Measurements from ENCODE around the gene ZMYND10.
A peak's percentile ranks its signal among the peaks of the same experiment; 100 is the strongest.

ZMYND10 gene

DNA sequence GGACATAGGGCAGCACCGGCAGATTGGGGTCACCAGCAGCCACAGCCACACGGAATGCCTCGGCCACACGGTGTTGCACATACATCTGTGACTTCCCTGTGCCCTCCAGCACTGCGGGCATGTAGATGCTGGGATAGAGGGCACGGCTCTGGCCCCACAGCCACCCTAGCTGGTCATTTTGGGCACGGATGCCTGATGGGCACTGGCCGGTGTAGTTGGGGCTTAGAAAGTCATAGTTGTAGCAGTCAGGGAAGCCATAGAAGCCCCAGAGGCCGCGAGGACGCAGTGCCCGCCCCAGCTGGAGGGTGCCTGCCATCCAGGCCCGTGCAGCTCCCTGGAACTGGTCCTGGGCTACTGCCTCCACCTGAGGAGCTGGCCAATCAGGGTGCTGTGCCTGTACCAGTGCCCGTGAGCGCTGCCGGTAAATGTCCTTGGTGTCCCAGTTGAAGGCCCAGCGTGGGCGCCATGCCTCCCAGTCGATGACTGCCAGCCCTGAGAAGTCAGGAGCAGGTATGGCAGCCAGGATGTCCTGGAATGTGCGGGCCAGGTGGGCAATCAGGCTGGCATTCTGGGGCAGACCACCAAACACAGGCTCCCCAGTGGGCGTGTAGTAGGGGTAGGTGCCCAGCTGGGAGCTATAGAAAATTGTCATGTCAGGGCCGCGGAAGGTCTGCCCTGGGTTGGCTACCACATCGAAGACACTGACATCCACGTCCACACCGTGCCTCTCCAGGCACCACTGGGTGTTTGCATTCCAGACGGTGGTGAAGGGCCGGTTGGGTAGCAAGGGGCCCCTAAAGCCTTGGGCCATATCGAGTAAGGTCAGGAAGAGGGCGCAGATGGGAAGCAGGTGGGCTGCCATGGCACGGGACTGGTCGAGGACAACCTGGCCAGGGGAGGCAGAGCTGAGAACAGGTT lies 43.2 kb downstream of the ZMYND10 start:
- no peak for DNase-seq (ENCODE audit: low spot score)

DNA sequence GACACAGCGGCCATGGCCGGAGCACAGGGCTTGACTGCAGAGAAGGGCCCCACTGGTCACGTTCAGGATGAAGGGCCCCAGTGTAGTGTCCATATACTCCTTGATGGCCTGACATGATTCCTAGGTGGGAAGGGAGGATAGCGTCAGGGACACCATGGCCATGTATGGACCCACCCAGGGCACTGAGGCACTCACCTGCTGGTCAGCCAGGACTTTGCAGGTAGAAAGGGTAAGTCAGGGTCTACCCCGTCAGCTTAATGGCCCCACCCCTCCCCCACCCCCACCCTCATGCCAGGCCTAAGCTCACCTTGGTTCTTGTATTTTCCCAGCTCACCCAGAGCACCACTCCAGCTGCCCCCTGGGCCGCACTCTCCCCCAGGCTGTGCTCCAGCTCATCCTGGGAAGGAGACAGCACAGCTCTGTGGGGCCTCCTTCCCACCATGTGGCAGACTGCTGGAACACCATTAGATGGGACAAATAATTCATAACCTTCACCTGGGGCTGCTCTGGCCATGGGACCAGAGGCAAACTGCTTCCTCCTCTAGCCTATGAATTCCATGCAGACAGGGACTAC lies 44.8 kb downstream of the ZMYND10 start:
- DNase-seq (ENCODE audit: low spot score), result no peak

DNA sequence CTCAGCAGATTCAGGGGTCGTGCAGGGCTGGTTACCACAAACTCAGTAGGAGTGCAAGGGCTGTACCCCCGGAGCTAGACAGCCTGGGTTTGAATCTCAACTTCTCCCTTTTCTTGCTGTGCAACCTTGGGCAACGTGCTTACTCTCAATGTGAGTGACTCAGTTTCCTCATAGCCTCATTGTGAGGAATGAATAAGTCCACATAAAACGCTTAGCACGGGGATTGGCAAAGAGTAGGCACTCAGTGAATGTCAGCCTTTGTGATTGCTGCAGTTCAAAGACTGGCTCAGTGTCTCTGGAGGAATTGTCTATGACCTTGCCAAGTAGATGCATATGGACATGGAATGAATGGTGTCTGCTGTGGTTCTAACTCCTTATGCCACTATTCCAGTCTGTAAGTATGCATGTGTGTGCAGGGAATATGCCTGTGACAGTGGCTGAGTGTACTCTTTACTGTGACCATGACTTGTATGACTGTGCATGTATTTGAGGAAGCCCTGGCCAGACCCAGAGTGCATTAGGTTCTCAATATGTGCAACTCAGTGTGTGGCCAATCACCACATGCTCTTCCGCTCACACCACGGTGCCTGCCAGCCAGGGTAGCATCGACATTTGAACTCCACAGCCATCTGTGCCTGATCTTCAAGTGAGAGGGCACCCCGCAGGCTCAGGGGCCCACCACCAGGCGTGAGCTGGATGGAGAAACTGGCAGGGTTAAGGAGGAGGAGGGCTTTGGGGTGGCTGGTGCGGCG lies 45.4 kb downstream of the ZMYND10 start:
- DNase-seq (ENCODE audit: low spot score), result peak; percentile 22

DNA sequence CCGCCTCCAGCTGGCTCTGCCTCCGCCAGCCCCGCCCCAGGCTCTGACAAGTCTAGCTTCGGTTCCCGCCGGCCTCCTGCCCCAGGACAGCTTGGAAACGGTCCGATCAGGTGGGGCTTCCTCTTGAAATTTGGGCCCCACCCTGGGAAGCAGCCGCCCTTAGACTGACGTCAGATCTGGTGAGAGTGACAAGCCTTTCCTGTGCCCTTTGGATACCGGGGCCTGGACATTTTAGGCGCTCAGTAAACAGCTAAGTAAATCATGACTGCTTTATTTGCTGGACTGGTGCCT lies 45.9 kb downstream of the ZMYND10 start:
- no peak for DNase-seq (ENCODE audit: low spot score)

DNA sequence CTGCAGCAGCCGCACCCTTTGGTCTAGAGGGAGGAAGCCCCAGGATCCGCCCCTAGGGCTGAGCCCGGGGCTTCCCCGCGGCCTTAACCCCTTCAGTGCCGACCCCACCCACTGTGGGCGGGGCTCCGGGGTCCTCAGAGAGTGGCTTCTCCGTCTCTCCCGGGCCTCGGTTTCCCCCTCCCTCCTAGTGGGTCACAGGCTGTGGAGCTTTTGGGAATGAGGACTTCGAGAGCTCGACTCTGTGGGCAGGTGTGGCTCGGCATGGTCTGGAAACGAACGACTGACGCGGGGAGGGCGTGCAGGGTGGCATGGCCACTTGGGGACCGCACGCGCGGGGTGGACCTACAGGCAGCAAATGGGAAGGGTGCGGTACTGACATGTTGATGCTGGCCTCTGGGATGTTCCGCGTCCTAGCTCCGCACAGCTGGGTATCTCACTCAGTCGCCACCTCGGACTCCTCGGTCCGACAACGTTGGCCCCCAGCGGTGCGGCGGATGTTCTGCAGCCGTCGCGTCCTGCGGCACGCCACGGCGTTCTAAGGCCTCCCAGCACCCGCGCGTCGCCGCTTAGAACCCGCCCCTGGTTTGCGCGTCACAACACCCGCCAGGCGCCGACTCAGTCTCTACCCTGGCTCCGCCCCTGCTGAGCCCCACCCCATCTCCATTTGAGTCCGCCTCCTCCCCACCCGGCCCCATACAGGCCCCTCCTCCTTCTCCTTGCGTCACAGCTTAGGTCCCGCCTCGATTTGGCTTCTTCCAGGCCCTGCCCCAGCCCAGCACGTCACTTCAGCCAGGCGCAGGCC lies 46.5 kb downstream of the ZMYND10 start, which contains the start of the genes HYAL3 and NAA80:
Gene HYAL3, minus strand, starts transcription at position 570 of the 802 bp plus-strand sequence. CDS start 3,803 bp downstream, outside the sequence.
Gene NAA80, minus strand, starts transcription at position 570 of the 802 bp plus-strand sequence. CDS start 1,942 bp downstream, outside the sequence.
- DNase-seq (ENCODE audit: low spot score), result peak; percentile 100

DNA sequence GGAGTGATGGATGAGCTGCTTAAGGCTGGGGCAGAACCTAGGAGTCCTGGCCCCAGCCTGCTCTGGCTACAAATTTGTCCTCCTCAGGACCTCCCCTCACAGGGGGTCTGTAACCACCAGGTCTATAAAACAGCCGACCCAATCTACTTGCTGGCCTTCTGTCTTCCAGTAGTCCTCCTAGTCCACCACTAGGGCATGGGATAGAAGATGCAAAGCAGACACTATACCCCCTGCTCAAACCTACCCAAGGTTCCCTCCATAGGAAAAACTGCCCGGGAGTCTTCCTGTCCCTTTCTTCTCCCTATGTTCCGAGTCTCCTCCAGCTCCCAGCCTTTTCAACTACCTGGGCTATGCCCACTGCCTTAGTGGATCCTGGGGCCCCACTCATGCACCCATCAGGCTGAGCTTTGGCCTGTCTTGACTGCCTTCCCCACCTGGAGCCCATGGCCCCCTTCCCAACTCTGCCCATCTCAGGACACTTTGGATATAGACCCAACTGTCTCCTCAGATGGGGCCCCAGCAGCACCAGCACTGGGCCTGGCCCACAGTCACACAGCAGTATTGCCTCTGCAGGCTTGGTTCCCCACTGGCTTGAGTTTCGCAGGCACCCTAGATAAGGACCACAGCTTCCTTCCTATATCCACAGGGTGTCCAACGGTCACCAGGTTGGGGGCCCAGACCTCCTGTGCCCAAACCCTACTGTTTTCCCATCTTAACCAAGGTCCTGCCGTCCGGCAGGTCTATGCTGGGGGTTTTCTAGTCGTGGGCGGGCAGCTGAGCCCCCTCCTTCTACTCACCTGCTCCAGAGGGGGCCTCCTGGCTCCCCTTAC lies 47.4 kb downstream of the ZMYND10 start:
- DNase-seq (ENCODE audit: low spot score), result no peak

DNA sequence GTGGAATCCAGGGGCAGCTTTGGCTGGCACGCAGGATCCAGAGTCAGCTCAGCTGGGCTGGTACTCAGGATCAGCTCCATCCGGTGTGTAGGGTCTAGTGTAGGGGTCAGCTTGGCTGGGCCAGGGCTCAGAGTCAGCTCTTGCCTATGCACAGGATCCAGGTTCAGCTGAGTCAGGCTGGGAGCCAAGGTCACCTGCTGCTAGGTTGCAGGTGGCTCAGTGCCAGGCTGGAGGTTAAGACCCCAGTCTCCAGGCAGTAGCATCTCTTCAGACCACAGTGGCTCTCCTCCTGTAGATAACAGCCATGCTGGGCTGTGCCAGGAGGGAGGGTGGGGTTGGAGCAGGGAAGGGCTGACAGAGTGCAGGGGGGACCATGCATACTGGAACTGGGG lies 48.2 kb downstream of the ZMYND10 start:
- no peak for DNase-seq (ENCODE audit: low spot score)

DNA sequence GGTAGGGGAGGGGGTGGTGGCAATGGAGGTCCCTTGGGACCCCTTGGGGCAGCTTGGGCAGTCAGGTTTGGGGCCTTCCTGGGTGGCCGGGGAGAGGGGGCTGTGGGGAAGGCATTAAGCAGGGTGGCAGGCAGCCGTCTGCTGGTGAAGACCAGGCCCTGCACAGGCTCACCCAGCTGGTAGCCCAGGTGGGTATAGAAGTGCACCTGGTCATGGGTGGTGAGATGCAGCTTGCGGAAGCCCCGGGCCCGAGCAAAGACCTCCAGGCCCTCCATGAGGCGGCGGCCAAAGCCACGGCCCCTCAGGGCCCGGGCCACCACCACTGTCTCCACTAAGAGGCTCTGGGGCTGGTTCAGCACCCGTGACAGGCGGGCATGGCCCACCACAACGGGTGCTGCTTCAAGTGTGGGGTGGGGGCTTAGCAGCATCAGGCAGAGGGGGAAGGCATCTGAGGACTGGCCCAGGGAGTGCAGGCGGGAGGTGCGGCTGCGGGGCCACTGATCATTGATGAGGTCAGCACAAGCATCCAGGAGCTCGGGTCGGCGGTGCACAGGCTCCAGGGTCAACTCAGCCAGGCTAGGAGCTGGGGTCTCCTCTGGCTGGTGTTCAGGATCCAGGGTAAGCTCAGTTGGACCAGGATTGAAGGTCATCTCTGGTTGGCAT lies 48.7 kb downstream of the ZMYND10 start:
- no peak for DNase-seq (ENCODE audit: low spot score)

DNA sequence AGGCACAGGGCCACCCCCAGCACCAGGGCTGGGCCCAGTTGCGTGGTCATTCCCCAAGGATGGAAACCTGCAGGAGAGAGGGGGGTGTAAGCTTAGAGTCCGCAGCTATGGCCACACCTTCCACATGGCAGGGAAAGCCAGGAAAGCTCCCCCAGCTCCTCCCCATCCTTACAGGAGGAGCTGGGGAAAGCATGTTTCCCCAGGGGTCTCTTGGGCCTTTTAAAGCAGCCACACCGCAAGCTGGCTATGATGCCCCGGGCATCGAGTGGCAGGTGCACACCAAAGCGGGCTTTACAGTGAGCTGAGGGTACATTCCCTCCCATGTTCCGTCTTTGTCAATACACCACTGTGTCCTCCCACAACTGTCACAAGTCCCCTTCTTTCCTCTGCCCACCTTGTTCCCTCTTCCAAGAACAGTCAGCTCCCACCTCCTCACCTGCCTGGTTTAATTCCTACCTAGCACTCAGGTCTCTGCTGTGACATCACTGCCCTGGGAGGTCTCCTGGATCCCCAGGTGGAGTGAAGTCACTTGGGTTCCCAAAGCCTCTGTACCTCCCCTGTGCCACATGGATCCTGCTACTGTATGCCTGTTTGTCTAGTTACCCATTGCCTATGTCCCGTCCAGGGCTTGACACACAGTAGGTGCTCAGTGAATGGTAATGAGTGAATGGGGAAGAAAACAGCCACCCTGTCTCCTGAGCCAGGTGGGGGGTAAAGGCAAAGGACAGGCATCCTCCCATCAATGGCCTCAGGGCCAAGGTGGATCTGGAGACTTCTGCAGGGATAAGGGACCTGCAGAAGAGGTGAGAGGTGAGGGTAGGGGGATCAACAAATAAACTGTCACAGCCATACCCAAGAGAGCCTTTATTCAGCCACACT lies 49.7 kb downstream of the ZMYND10 start:
- DNase-seq (ENCODE audit: low spot score), result no peak

DNA sequence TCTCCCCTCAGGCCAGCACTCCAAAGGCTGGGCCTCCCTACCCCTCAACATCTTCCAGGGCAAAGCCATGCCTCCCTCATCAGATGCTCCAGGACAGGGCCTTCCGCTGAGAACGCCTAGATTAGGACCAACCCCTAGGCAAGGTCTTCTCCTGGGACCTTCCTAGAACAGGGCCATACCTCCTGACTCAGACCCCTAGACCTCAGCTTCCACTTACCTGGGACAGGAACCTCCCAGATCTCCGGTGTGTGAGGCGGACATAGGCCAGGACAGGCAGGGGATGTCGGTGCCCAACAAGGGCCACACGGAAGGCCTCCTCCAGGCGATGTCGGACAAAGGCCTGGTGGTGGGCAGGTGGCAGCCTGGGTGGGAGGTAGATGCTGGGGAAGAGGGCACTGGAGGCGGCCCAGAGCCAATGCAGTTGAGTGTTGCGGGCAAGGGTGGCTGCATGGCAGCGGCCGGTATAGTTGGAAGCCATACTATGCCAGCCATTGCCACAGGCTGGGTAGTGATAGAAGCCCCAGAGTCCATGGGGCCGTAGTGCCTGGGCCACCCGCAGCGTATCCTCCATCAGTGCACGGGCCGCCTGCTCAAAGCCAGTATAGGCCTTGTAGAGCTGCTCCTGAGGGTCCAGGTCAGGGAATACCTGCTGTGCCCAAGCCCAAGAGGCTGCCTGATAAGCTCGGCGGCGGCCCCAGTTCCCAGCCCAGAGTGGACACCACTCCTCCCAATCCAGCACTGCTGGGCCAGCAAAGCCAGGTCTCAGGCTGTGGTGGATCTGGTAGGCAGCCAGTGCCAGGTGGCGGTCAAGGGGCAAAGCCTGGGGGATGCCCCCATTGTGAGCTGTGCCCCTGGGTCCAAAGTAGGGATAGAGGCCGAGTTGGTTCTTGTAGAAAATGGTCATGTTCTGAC lies 50.8 kb downstream of the ZMYND10 start:
- DNase-seq (ENCODE audit: low spot score), result no peak

DNA sequence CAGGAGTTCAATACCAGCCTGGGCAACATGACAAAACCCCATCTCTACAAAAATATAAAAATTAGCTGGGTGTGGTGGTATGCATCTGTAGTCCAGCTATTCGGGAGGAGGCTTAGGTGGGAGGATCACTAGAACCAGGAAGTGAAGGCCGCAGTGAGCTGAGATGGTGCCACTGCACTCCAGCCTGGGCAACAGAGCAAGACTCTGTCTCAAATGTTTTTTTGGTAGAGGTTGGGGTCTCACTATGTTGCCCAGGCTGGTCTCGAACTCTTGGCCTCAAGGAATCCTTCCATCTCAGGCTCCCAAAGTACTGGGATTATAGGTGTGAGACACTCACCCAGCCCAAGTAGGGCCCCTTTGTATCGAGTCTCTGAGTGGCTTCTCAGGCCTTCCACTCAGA lies 51.4 kb downstream of the ZMYND10 start:
- no peak for DNase-seq (ENCODE audit: low spot score)

DNA sequence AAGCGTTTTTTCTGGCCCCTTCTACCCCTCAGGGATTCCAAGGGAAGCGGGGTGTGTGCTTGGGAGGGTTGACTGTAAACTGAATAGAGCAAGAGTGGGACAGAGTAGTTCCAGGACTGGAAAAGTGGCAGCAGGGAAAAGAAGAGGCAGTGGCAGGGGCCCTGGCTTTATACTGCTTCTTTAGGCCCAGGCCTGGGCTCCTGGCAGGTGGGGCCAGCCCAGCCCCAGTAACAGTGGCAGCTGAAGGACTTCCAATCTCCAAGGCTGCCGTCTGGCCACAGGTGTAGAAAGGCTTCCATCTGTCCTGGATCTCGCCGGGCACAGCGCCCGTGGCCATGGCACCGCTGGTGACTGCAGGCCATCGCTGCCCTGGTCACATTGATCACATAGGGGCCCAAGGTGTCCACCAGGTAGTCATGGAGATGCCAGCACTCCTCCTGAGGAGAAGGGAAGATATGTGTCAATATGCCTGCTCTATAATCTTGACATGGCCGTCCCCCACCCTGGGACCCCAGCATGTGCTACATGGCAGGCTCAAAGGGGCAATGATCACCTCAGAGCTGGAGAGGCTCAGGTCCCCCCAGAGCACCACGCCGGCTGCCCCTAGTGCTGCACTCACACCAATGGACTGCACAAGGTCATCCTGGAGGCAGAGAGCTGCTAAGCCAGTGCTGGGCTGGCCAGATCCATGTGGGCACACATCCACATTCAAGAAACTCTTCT lies 52.3 kb downstream of the ZMYND10 start:
- DNase-seq (ENCODE audit: low spot score), result no peak

DNA sequence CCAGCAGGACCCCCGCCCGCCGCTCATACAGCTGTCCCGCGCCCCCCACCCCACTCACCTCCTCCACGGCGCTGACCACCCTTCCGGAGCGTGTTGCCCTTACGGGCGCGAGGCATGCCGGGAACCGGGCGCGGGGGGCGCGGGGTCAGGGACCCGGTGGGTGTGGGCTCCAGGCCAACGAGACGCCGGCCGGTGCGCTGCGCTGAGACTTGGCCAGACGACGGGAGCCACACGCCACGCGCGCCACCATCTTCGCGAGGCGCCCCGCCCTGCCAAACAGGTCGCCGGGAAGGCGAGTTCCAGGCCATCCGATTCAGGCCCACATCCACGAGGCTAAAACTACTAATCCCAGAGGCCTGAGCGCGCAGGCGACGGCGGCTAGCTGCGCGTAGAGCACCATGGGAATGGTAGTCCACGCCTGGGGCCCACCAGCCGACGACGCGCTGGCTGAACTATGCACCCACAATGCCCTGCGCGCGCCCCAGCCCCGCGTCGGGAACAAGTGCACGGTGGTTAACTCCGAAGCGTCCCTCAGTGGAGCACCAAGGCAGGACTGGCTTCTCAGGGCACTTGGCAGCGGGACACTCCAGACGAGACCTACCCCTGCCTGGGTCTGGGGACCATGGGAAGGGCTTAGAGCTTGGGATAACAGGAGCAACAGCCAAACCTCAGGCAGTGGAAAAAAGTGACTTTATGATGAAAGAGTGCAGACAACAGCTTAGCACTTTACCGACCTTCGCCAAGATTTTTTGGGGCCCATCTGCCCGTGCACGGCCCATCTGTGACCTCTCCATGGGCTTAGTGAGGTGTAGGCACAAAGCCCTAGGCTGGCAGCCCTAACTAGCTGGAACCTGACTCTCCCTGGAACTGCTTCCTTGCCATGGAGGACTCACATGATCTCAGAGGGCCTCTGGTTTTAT lies 53.1 kb downstream of the ZMYND10 start, which contains the start of gene IFRD2:
Gene IFRD2, minus strand, starts transcription at position 271 of the 920 bp plus-strand sequence. Its CDS starts 155 bp downstream, at position 116.
- peak; percentile 97 for DNase-seq (ENCODE audit: low spot score)
